Measurements from ENCODE around the gene RAD51D.
"Not testable (repeated sequence)": the region's sequence is repeated elsewhere in the genome, so short reads cannot be mapped to it uniquely, and the experiment has no call there.

RAD51D gene

GRCh38 chr17:35152421-35153140 lies 32.9 kb upstream of the RAD51D start:
- H3K36me3 ChIP-seq (ENCODE audit: insufficient read depth, low read length) = no peaks in the 10 kb centered on the region
- no peaks in the 10 kb centered on the region for H3K9me3 ChIP-seq (ENCODE audit: low read length)
- peaks cover 13% of the 10 kb centered on the region for H3K27me3 ChIP-seq (ENCODE audit: insufficient read depth, low read length)
- H2AFZ ChIP-seq (ENCODE audit: low read depth, low read length) = no peak overlapping the region
- H3K4me1 ChIP-seq (ENCODE audit: insufficient read depth, low read length) = no peaks in the 10 kb centered on the region
- no peak overlapping the region for H3K4me3 ChIP-seq (ENCODE audit: low read length)

- H3K9me3 ChIP-seq (ENCODE audit: low read length); H3K4me1 ChIP-seq (ENCODE audit: insufficient read depth, low read length); H3K4me3 ChIP-seq (ENCODE audit: low read length); H3K36me3 ChIP-seq (ENCODE audit: insufficient read depth, low read length); H2AFZ ChIP-seq (ENCODE audit: low read depth, low read length): not testable (repeated sequence)
- peaks cover 22% of the 10 kb centered on the region for H3K27me3 ChIP-seq (ENCODE audit: insufficient read depth, low read length)
Measured at GRCh38 chr17:35151080-35151479, 31.4 kb upstream of the RAD51D start.

GRCh38 chr17:35149941-35150340 lies 30.3 kb upstream of the RAD51D start:
- Histone ChIP-seq H3K4me1 (ENCODE audit: insufficient read depth, low read length) (no peaks in the 10 kb centered on the region), H3K4me3 (ENCODE audit: low read length) (no peak overlapping the region), H3K36me3 (ENCODE audit: insufficient read depth, low read length) (no peaks in the 10 kb centered on the region), H2AFZ (ENCODE audit: low read depth, low read length) (no peak overlapping the region), H3K9me3 (ENCODE audit: low read length) (no peaks in the 10 kb centered on the region), H3K27me3 (ENCODE audit: insufficient read depth, low read length) (peaks cover 19% of the 10 kb centered on the region)

- H3K27me3 ChIP-seq (ENCODE audit: insufficient read depth, low read length) = peaks cover 18% of the 10 kb centered on the region
- H3K9me3 ChIP-seq (ENCODE audit: low read length) = no peaks in the 10 kb centered on the region
- H2AFZ ChIP-seq (ENCODE audit: low read depth, low read length) = no peak overlapping the region
- no peaks in the 10 kb centered on the region for H3K4me1 ChIP-seq (ENCODE audit: insufficient read depth, low read length)
- H3K36me3 ChIP-seq (ENCODE audit: insufficient read depth, low read length) = no peaks in the 10 kb centered on the region
- no peak overlapping the region for H3K4me3 ChIP-seq (ENCODE audit: low read length)
Measured at GRCh38 chr17:35148144-35148543, 28.5 kb upstream of the RAD51D start.

- H3K36me3 ChIP-seq (ENCODE audit: insufficient read depth, low read length) = no peaks in the 10 kb centered on the region
- H3K4me3 ChIP-seq (ENCODE audit: low read length) = no peak within 1 kb of the TSS
- no peaks in the 10 kb centered on the region for H3K4me1 ChIP-seq (ENCODE audit: insufficient read depth, low read length)
- no peak within 1 kb of the TSS for H2AFZ ChIP-seq (ENCODE audit: low read depth, low read length)
- no peaks in the 10 kb centered on the region for H3K9me3 ChIP-seq (ENCODE audit: low read length)
- peaks cover 18% of the 10 kb centered on the region for H3K27me3 ChIP-seq (ENCODE audit: insufficient read depth, low read length)
Measured at GRCh38 chr17:35147375-35147905, 27.8 kb upstream of the RAD51D start, which contains the start of gene UNC45B. Gene UNC45B (plus strand): TSS chr17:35147817. CDS start chr17:35148264, 447 bp downstream.

GRCh38 chr17:35146214-35146833 lies 26.7 kb upstream of the RAD51D start:
- H3K36me3 ChIP-seq (ENCODE audit: insufficient read depth, low read length) = no peaks in the 10 kb centered on the region
- no peaks in the 10 kb centered on the region for H3K4me1 ChIP-seq (ENCODE audit: insufficient read depth, low read length)
- no peak overlapping the region for H2AFZ ChIP-seq (ENCODE audit: low read depth, low read length)
- H3K9me3 ChIP-seq (ENCODE audit: low read length) = no peaks in the 10 kb centered on the region
- no peak overlapping the region for H3K4me3 ChIP-seq (ENCODE audit: low read length)
- H3K27me3 ChIP-seq (ENCODE audit: insufficient read depth, low read length) = peaks cover 18% of the 10 kb centered on the region

GRCh38 chr17:35144840-35145239 lies 25.2 kb upstream of the RAD51D start:
- no peak overlapping the region for H3K4me3 ChIP-seq (ENCODE audit: low read length)
- H3K4me1 ChIP-seq (ENCODE audit: insufficient read depth, low read length) = peaks cover 4% of the 10 kb centered on the region
- H3K9me3 ChIP-seq (ENCODE audit: low read length) = no peaks in the 10 kb centered on the region
- no peak overlapping the region for H2AFZ ChIP-seq (ENCODE audit: low read depth, low read length)
- peaks cover 1% of the 10 kb centered on the region for H3K36me3 ChIP-seq (ENCODE audit: insufficient read depth, low read length)
- H3K27me3 ChIP-seq (ENCODE audit: insufficient read depth, low read length) = peaks cover 18% of the 10 kb centered on the region

- Histone ChIP-seq H3K36me3 (ENCODE audit: insufficient read depth, low read length) (peaks cover 22% of the 10 kb centered on the region), H2AFZ (ENCODE audit: low read depth, low read length) (no peak overlapping the region), H3K9me3 (ENCODE audit: low read length) (no peaks in the 10 kb centered on the region), H3K4me1 (ENCODE audit: insufficient read depth, low read length) (peaks cover 4% of the 10 kb centered on the region), H3K4me3 (ENCODE audit: low read length) (peak overlapping the region; percentile 86), H3K27me3 (ENCODE audit: insufficient read depth, low read length) (peaks cover 9% of the 10 kb centered on the region)
Measured at GRCh38 chr17:35142467-35142796, 22.8 kb upstream of the RAD51D start.

- Histone ChIP-seq H3K4me3 (ENCODE audit: low read length) (peak within 1 kb of the TSS; percentile 86), H3K27me3 (ENCODE audit: insufficient read depth, low read length) (peaks cover 5% of the 10 kb centered on the region), H3K4me1 (ENCODE audit: insufficient read depth, low read length) (peaks cover 4% of the 10 kb centered on the region), H2AFZ (ENCODE audit: low read depth, low read length) (peak within 1 kb of the TSS; percentile 84), H3K36me3 (ENCODE audit: insufficient read depth, low read length) (peaks cover 28% of the 10 kb centered on the region), H3K9me3 (ENCODE audit: low read length) (no peaks in the 10 kb centered on the region)
Measured at GRCh38 chr17:35141681-35142466, 22.2 kb upstream of the RAD51D start, which contains the start of gene NLE1. Gene NLE1 (minus strand): TSS chr17:35142303. CDS start chr17:35142275, 28 bp downstream.

- H2AFZ ChIP-seq (ENCODE audit: low read depth, low read length) = no peak overlapping the region
- H3K27me3 ChIP-seq (ENCODE audit: insufficient read depth, low read length) = no peaks in the 10 kb centered on the region
- peaks cover 4% of the 10 kb centered on the region for H3K4me1 ChIP-seq (ENCODE audit: insufficient read depth, low read length)
- peaks cover 62% of the 10 kb centered on the region for H3K36me3 ChIP-seq (ENCODE audit: insufficient read depth, low read length)
- no peak overlapping the region for H3K4me3 ChIP-seq (ENCODE audit: low read length)
- no peaks in the 10 kb centered on the region for H3K9me3 ChIP-seq (ENCODE audit: low read length)
Measured at GRCh38 chr17:35138218-35138617, 18.6 kb upstream of the RAD51D start.

- Histone ChIP-seq H3K27me3 (ENCODE audit: insufficient read depth, low read length) (no peaks in the 10 kb centered on the region), H3K4me3 (ENCODE audit: low read length) (no peak overlapping the region), H3K9me3 (ENCODE audit: low read length) (no peaks in the 10 kb centered on the region), H3K4me1 (ENCODE audit: insufficient read depth, low read length) (no peaks in the 10 kb centered on the region), H3K36me3 (ENCODE audit: insufficient read depth, low read length) (peaks cover 89% of the 10 kb centered on the region), H2AFZ (ENCODE audit: low read depth, low read length) (no peak overlapping the region)
Measured at GRCh38 chr17:35135322-35135721, 15.7 kb upstream of the RAD51D start.

- Histone ChIP-seq H3K4me3 (ENCODE audit: low read length) (no peak overlapping the region), H3K36me3 (ENCODE audit: insufficient read depth, low read length) (peaks cover 76% of the 10 kb centered on the region), H3K4me1 (ENCODE audit: insufficient read depth, low read length) (no peaks in the 10 kb centered on the region), H3K27me3 (ENCODE audit: insufficient read depth, low read length) (no peaks in the 10 kb centered on the region), H2AFZ (ENCODE audit: low read depth, low read length) (no peak overlapping the region), H3K9me3 (ENCODE audit: low read length) (no peaks in the 10 kb centered on the region)
Measured at GRCh38 chr17:35132816-35133550, 13.3 kb upstream of the RAD51D start.

All from neuron (in vitro differentiated cells).